Measurements from ENCODE around the gene CIROP.

Gene CIROP

DNA sequence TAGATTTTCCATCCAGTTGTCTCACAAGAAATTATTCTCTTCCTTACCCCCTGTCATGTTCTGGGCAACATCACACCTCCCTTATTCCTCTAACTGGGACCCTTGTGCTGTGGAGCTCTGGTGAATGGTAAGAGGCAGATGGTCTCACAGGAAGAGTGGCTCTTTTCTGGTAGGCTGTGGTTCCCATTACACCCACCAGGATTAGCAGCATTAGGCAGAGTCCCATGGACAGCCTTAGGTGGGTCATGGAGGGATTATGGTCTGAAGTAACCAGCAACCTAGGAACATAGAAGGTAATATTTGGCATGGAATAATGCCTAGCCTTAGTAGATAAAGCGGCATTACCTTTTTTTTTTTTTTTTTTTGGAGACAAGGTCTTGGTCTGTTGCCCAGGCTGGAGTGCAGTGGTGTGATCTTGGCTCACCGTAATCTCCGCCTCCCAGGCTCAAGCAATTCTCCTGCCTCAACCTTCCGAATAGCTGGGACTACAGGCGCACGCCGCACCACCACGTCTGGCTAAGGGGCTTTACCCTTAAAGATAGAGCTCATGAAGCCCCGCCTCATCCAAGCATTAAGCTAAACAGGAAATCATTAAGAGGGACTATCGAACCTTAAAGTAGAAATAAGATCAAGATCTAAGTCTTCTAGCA is 5.5 kb downstream of the CIROP start:
- Histone ChIP-seq H3K27me3 (ENCODE audit: insufficient read depth, low read length) (no peaks in the 10 kb centered on the region), H3K9me3 (ENCODE audit: insufficient read depth, low read depth, low read length) (no peaks in the 10 kb centered on the region), H3K4me3 (ENCODE audit: low read length) (no peak overlapping the region), H3K27ac (ENCODE audit: low read length) (no peak overlapping the region), H3K4me1 (ENCODE audit: insufficient read depth, low read length) (peaks cover 7% of the 10 kb centered on the region; the same call in 1 of the 2 replicates), H3K9ac (ENCODE audit: low read depth, low read length) (no peak overlapping the region), H3K36me3 (ENCODE audit: insufficient read depth, low read depth, low read length) (peaks cover 24% of the 10 kb centered on the region)

DNA sequence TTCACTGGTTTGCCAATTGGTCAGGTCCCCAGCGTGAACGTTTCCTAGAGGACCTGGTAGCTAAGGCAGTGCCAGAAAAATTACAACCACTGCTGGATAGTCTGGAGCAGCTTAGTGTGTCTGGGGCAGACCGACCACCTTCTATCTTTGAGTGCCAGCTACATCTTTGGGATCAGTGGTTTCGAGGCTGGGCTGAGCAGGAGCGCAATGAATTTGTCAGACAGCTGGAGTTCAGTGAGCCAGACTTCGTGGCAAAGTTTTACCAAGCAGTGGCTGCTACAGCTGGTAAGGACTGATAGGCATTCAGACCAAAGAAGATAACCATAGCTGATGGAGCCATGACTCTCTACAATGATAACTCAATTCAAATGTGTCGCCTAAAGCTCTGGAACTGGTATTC is 7.0 kb downstream of the CIROP start:
- H3K4me3 ChIP-seq (ENCODE audit: low read length): no peak overlapping the region
- no peaks in the 10 kb centered on the region for H3K9me3 ChIP-seq (ENCODE audit: insufficient read depth, low read depth, low read length)
- H3K27me3 ChIP-seq (ENCODE audit: insufficient read depth, low read length): no peaks in the 10 kb centered on the region
- H3K27ac ChIP-seq (ENCODE audit: low read length): no peak overlapping the region
- H3K9ac ChIP-seq (ENCODE audit: low read depth, low read length): no peak overlapping the region
- peaks cover 6% of the 10 kb centered on the region; the same call in 1 of the 2 replicates for H3K4me1 ChIP-seq (ENCODE audit: insufficient read depth, low read length)
- H3K36me3 ChIP-seq (ENCODE audit: insufficient read depth, low read depth, low read length): peaks cover 32% of the 10 kb centered on the region

DNA sequence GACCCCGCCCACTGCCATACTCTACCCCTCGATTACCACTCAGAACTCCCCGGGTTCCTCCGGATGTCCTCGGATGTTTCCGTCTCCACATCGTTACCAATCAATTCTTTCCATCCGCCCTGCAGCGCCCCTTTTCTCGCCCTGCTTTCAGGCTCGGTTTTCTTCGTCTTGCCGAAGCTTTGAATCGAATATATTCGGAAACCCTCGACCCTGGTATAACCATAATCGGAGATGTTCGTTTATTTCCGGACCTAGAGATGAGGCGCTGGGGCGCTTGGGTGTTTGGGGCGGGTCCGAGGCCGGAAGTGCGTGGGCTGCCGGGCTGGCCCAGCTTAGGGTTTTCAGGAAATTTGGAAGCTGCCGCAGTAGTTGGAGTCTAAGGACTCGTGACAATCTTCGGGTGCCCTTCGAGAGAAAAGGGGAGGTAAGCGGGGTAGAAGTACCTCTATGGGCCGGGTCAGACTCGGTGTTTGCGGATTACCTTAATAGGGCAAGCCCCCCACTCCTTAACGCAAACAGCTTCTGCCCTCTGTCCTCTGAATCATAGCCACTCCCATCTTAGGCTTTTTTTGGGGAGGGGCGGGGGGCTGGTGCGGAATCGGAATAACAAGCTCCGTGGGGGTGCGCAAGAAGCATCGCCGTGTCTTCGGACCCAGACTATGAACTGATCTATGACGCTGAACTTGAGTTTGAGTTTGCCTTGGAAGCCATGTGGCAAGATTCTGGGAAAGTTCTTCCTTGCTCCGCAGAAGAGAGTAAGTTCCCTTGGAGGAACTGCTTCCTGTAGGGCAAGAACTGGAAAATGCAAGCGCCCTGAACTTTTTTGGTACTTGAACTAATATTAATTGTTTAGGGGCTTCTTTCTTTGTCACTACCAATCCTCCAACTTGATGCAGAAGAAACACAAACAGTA is 9.3 kb downstream of the CIROP start, which contains the start of gene C14orf119:
TSS of gene C14orf119 (plus strand) at position 310 of the 913 bp plus-strand sequence. CDS start 2,154 bp downstream, outside the sequence.
- no peaks in the 10 kb centered on the region for H3K9me3 ChIP-seq (ENCODE audit: insufficient read depth, low read depth, low read length)
- peaks cover 56% of the 10 kb centered on the region for H3K36me3 ChIP-seq (ENCODE audit: insufficient read depth, low read depth, low read length)
- peak within 1 kb of the TSS; percentile 97 for H3K27ac ChIP-seq (ENCODE audit: low read length)
- H3K4me3 ChIP-seq (ENCODE audit: low read length): peak within 1 kb of the TSS; percentile 92
- peaks cover 6% of the 10 kb centered on the region; the same call in 1 of the 2 replicates for H3K4me1 ChIP-seq (ENCODE audit: insufficient read depth, low read length)
- peak within 1 kb of the TSS; percentile 99 for H3K9ac ChIP-seq (ENCODE audit: low read depth, low read length)
- H3K27me3 ChIP-seq (ENCODE audit: insufficient read depth, low read length): no peaks in the 10 kb centered on the region

DNA sequence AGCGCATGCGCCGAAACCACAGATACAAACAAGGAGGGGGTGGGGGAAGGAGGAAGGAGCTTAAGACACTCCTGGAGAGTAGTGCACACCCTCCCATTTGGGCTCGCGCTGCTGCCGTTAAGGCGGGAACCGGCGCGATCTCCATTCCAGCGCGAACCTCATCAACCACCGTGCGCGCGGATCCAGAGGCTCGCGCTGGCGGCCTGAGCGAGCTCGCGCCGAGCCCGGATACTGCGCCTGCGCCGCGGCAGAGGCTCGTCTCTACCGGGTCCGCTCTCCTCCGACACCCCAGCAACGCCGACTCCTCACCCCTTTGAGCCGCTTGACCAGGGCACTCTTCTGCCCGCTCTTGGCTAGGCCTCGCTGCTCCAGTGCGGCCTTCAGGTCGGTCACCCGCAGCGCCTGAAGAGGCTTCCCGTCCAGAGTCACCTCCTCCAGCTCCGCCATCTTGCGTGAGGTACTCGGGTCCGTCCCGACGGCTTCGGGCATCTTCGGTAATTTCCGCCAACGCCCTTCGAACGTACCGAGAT is 10.1 kb downstream of the CIROP start, which contains the start of gene ACIN1:
TSS of gene ACIN1 (minus strand) at position 471 of the 530 bp plus-strand sequence. CDS start at position 447, 24 bp downstream.
- peak within 1 kb of the TSS; percentile 99 for H3K9ac ChIP-seq (ENCODE audit: low read depth, low read length)

DNA sequence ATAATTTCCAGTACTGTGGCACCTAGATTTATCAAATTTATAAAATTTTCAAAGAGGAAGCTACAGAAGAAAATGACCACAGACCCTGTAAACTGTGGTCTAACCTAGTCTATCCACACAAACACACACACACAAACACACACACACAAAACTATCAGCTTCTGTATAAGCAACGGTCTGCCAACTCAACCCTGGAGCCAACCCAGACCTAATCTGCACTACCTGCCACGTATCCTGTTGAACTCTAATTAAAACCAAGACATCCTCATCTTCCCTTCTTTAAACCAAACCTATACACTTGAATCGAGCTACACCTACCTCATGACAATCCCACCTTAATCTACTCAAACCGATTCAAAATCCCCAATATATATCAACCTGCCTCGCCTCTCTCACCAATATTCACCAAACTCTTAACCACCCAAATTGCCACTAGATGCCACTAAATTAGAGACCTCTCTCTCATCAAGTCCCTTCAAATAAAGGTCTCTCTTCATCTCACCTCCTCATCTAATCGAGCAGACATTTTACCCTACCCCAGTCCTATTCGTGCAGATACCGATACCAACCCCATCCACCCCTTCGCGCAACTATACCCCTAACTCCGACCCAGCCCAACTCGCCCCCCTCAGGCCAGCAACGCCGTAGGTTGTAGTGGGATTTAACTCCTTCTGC is 10.7 kb downstream of the CIROP start:
- peaks cover 67% of the 10 kb centered on the region for H3K36me3 ChIP-seq (ENCODE audit: insufficient read depth, low read depth, low read length)

More for the DNA sequence above, 10.1 kb downstream of the CIROP start, which contains the start of gene ACIN1:
- H3K9me3 ChIP-seq (ENCODE audit: insufficient read depth, low read depth, low read length): no peaks in the 10 kb centered on the region
- H3K4me1 ChIP-seq (ENCODE audit: insufficient read depth, low read length): peaks cover 6% of the 10 kb centered on the region; the same call in 1 of the 2 replicates
- peaks cover 63% of the 10 kb centered on the region for H3K36me3 ChIP-seq (ENCODE audit: insufficient read depth, low read depth, low read length)
- H3K27ac ChIP-seq (ENCODE audit: low read length): peak within 1 kb of the TSS; percentile 97
- no peaks in the 10 kb centered on the region for H3K27me3 ChIP-seq (ENCODE audit: insufficient read depth, low read length)
- H3K4me3 ChIP-seq (ENCODE audit: low read length): peak within 1 kb of the TSS; percentile 92

DNA sequence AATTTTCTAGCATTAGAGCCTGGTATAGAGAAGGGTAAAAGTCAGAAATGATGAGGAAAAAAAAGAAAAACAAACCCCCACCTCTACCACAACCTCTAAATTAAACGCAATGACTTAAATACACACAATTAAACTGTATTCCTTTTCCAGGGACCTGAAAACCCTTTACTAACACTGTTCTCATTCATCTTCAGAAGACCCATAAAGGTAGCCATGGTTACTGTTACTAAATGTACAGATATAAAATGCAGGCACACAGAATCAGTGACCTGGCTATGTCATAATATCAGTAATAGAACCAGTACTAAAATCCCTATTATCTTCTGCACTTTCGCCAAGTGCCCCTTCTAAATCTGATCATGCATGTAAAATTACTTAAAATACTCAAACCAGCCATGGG is 11.3 kb downstream of the CIROP start:
- no peaks in the 10 kb centered on the region for H3K9me3 ChIP-seq (ENCODE audit: insufficient read depth, low read depth, low read length)
- no peaks in the 10 kb centered on the region for H3K27me3 ChIP-seq (ENCODE audit: insufficient read depth, low read length)
- H3K9ac ChIP-seq (ENCODE audit: low read depth, low read length): peak overlapping the region; percentile 99; the same call in 1 of the 2 replicates
- no peak overlapping the region for H3K27ac ChIP-seq (ENCODE audit: low read length)
- peak overlapping the region; percentile 92 for H3K4me3 ChIP-seq (ENCODE audit: low read length)
- H3K4me1 ChIP-seq (ENCODE audit: insufficient read depth, low read length): peaks cover 6% of the 10 kb centered on the region; the same call in 1 of the 2 replicates
- peaks cover 67% of the 10 kb centered on the region for H3K36me3 ChIP-seq (ENCODE audit: insufficient read depth, low read depth, low read length)

More for the DNA sequence above, 10.7 kb downstream of the CIROP start:
- H3K4me1 ChIP-seq (ENCODE audit: insufficient read depth, low read length): peaks cover 6% of the 10 kb centered on the region; the same call in 1 of the 2 replicates
- H3K27ac ChIP-seq (ENCODE audit: low read length): peak overlapping the region; percentile 97
- no peaks in the 10 kb centered on the region for H3K27me3 ChIP-seq (ENCODE audit: insufficient read depth, low read length)
- peak overlapping the region; percentile 92 for H3K4me3 ChIP-seq (ENCODE audit: low read length)
- peak overlapping the region; percentile 99 for H3K9ac ChIP-seq (ENCODE audit: low read depth, low read length)
- H3K9me3 ChIP-seq (ENCODE audit: insufficient read depth, low read depth, low read length): no peaks in the 10 kb centered on the region

DNA sequence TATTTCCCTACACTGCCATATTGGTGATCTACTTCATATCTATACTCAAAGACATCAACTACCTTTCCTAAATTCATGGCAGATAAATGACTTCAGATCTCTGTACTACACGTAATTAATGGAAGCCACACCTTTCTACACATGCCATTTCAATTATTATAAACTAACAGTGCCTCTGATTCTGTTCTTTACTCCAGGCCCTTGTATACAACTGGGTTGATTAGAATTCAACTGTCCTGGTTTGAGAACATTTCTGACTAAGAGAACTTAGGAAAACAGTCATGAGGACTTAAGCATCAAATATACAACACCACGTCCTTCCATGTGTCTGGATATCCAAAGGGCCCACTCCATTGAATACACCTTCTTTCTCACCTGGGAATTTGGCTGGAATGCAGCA is 11.7 kb downstream of the CIROP start:
- no peak overlapping the region for H3K9ac ChIP-seq (ENCODE audit: low read depth, low read length)
- peaks cover 6% of the 10 kb centered on the region; the same call in 1 of the 2 replicates for H3K4me1 ChIP-seq (ENCODE audit: insufficient read depth, low read length)

DNA sequence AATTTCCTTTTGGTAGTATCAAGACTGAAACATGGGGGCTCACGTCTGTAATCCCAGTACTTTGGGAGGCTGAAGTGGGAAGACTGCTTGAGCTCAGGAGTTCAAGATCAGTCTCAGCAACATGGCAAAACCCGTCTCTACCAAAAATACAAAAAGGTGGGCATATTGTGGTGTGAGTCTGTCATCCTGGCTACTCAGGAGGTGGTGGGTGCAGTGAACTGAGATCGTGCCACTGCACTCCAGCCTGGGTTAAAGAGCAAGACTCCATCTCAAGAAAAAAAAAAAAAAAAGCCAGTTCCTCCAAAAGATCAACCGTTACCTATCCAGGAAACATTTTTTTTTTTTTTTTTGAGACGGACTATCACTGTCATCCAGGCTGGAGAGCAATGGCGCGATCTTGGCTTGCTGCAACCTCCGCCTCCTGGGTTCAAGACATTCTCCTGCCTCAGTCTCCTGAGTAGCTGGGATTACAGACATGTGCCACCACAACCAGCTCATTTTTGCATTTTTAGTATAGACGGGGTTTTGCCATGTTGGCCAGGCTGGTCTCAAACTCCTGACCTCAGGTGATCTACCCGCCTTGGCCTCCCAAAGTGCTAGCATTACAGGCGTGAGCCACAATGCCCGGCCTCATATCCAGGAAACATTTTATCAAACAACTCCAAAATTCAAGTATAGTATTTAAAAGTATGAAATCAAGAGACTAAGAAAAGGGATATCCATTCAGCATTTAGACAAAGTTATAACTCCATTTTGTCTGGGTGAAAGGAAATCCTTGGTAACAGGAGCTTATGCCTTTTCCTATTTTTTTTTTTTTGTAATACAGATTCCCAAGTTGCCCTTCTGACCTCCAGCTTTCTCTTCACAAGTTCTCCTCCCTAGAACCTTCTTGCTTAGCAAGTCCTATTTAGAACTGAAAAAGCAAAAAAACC is 13.2 kb downstream of the CIROP start:
- H3K9ac ChIP-seq (ENCODE audit: low read depth, low read length): no peak overlapping the region
- H3K9me3 ChIP-seq (ENCODE audit: insufficient read depth, low read depth, low read length): no peaks in the 10 kb centered on the region
- no peaks in the 10 kb centered on the region for H3K4me1 ChIP-seq (ENCODE audit: insufficient read depth, low read length)
- no peak overlapping the region for H3K4me3 ChIP-seq (ENCODE audit: low read length)
- H3K36me3 ChIP-seq (ENCODE audit: insufficient read depth, low read depth, low read length): peaks cover 70% of the 10 kb centered on the region
- no peaks in the 10 kb centered on the region for H3K27me3 ChIP-seq (ENCODE audit: insufficient read depth, low read length)
- H3K27ac ChIP-seq (ENCODE audit: low read length): no peak overlapping the region

More for the DNA sequence above, 11.7 kb downstream of the CIROP start:
- H3K27me3 ChIP-seq (ENCODE audit: insufficient read depth, low read length): no peaks in the 10 kb centered on the region
- peak overlapping the region; percentile 92; the same call in 1 of the 2 replicates for H3K4me3 ChIP-seq (ENCODE audit: low read length)
- H3K9me3 ChIP-seq (ENCODE audit: insufficient read depth, low read depth, low read length): no peaks in the 10 kb centered on the region
- H3K27ac ChIP-seq (ENCODE audit: low read length): no peak overlapping the region
- H3K36me3 ChIP-seq (ENCODE audit: insufficient read depth, low read depth, low read length): peaks cover 67% of the 10 kb centered on the region

DNA sequence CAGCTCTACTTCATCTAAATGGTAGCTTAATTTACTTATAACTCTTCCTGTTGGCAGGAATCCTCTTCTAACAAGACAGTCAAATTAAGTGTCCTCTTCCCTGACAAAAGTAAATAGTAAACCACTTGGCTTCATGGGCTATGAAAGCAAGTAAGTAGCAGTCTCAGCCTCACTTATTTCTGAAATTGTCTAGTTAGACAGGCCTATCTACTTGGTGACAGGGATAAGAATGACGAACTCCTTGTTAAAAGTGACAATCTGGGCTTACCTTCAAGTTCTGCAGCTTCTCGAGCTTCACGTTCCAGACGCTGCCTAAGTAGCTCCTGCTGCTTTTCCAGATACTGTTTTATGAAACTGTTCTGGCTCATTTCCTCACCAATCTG is 14.5 kb downstream of the CIROP start:
- no peaks in the 10 kb centered on the region for H3K27me3 ChIP-seq (ENCODE audit: insufficient read depth, low read length)
- H3K36me3 ChIP-seq (ENCODE audit: insufficient read depth, low read depth, low read length): peaks cover 83% of the 10 kb centered on the region
- no peaks in the 10 kb centered on the region for H3K9me3 ChIP-seq (ENCODE audit: insufficient read depth, low read depth, low read length)
- no peak overlapping the region for H3K27ac ChIP-seq (ENCODE audit: low read length)
- no peaks in the 10 kb centered on the region for H3K4me1 ChIP-seq (ENCODE audit: insufficient read depth, low read length)
- H3K4me3 ChIP-seq (ENCODE audit: low read length): no peak overlapping the region
- H3K9ac ChIP-seq (ENCODE audit: low read depth, low read length): no peak overlapping the region

DNA sequence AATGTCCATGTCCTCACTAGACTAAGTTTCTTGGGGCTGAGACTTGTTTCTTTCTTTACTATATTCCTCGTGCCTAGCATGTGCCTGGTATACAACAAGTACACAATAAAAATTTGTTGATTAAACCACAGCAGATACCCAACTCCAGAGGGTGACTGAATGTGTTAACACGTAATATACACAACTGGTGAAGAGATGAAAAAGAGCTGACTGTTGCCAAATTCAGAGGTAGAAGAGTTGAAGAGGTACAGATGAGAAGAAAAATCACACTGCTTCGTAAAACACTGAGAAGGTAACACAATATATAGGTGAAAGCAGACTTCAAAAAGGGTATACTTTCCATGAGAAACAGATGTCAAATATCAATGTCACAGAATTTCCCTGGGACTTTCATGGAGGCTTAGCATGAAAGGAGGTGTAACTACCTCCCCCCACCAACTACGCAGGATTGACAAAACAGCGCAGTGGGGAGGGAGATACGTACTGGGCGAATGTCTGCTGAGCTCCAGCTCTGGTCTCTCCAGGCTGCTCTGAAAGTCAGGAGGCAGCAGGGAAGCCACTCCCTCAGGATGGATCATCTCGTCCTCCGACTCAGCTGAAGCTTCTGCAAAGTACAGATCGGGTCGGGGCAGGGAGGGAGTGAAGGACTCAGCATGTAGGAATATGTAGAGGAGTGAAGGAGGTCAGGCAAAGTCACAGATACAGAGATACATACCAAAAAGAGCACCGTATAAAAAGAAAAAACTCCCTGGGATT is 15.1 kb downstream of the CIROP start:
- Histone ChIP-seq H3K27ac (ENCODE audit: low read length) (no peak overlapping the region), H3K9me3 (ENCODE audit: insufficient read depth, low read depth, low read length) (no peaks in the 10 kb centered on the region), H3K9ac (ENCODE audit: low read depth, low read length) (no peak overlapping the region), H3K36me3 (ENCODE audit: insufficient read depth, low read depth, low read length) (peaks cover 89% of the 10 kb centered on the region), H3K4me1 (ENCODE audit: insufficient read depth, low read length) (no peaks in the 10 kb centered on the region), H3K27me3 (ENCODE audit: insufficient read depth, low read length) (no peaks in the 10 kb centered on the region), H3K4me3 (ENCODE audit: low read length) (no peak overlapping the region)

Data from iPS-20b (cell line).